T-helper 17 cell (primary cell): Measurements from ENCODE around the gene LUZP1. TPM values are rescaled to one million over a fixed set of nuclear protein-coding genes. Genes with fewer than 3 reads are reported as not detected.

Source experiments
- ATAC-seq: fragments of 150-1000 bp; cut with Tn5 transposase; 2 replicates; pipeline ENCODE4 v1.10.0; 2021; ENCODE audit warnings: mild to moderate bottlenecking, moderate library complexity
- DNase-seq, 3 donors: peaks; one replicate each; pipeline versions ENCODE4 v3.0.0 to v3.0.0-alpha.2; 2020 to 2021
- H3K9me3 ChIP-seq: one replicate; pipeline ENCODE4 v1.7.0; 2013; ENCODE audit warnings: low read length, mild to moderate bottlenecking; ENCODE audit not compliant: control insufficient read depth, poor library complexity, severe bottlenecking
- H3K27ac Mint-ChIP-seq: one replicate; pipeline ENCODE4 v1.8.0; 2022; ENCODE audit warnings: mild to moderate bottlenecking, moderate library complexity, mixed read lengths
- H3K27me3 Mint-ChIP-seq: one replicate; pipeline ENCODE4 v1.8.0; 2022; ENCODE audit warnings: mixed read lengths
- H3K36me3 Mint-ChIP-seq: one replicate; pipeline ENCODE4 v1.8.0; 2022; ENCODE audit warnings: low read depth, mixed read lengths
- H3K4me1 Mint-ChIP-seq: one replicate; pipeline ENCODE4 v1.8.0; 2022; ENCODE audit warnings: mild to moderate bottlenecking, mixed read lengths
- H3K4me3 Mint-ChIP-seq: one replicate; pipeline ENCODE4 v1.8.0; 2022; ENCODE audit warnings: mild to moderate bottlenecking, moderate library complexity, mixed read lengths
- total RNA-seq, 4 donors: library from RNA in 2 of 4; stranded (reverse) in 2 of 4; gene quantifications; one replicate each; pipeline ENCODE4 v1.2.3 and lab custom pipeline; 2022 to 2026

Gene LUZP1
- total RNA-seq, 2 donors from 2014 or later = 24.7 to 27.3 TPM

- Mint-ChIP-seq H3K27ac (no peak overlapping the region), H3K4me3 (no peak overlapping the region), H3K4me1 (peaks cover 22% of the 10 kb centered on the region), H3K27me3 (no peaks in the 10 kb centered on the region), H3K36me3 (peaks cover 1% of the 10 kb centered on the region)
- no peaks in the 10 kb centered on the region for H3K9me3 ChIP-seq
- DNase-seq = no peak
- no peak for ATAC-seq
Measured at GRCh38 chr1:23163395-23163794, 5.3 kb downstream of the LUZP1 start.

- H3K4me1 Mint-ChIP-seq = peaks cover 13% of the 10 kb centered on the region
- H3K9me3 ChIP-seq = no peaks in the 10 kb centered on the region
- no peak for DNase-seq
- H3K27ac Mint-ChIP-seq = peak overlapping the region; percentile 21
- no peak overlapping the region for H3K4me3 Mint-ChIP-seq
- H3K27me3 Mint-ChIP-seq = no peaks in the 10 kb centered on the region
- ATAC-seq = no peak
- H3K36me3 Mint-ChIP-seq = no peaks in the 10 kb centered on the region
Measured at GRCh38 chr1:23159963-23160877, 8.4 kb downstream of the LUZP1 start.

- DNase-seq (no peak), ATAC-seq (no peak)
- Mint-ChIP-seq H3K4me1 (peaks cover 17% of the 10 kb centered on the region), H3K27me3 (no peaks in the 10 kb centered on the region), H3K36me3 (peaks cover 4% of the 10 kb centered on the region), H3K4me3 (no peak overlapping the region), H3K27ac (no peak overlapping the region)
- H3K9me3 ChIP-seq = no peaks in the 10 kb centered on the region
Measured at GRCh38 chr1:23156940-23157339, 11.7 kb downstream of the LUZP1 start.

GRCh38 chr1:23152966-23153684 lies 15.5 kb downstream of the LUZP1 start:
- H3K27ac Mint-ChIP-seq = peak overlapping the region; percentile 3
- ATAC-seq = no peak

GRCh38 chr1:23150742-23151141 lies 17.9 kb downstream of the LUZP1 start:
- no peak overlapping the region for H3K4me3 Mint-ChIP-seq
- H3K27ac Mint-ChIP-seq = peak overlapping the region; percentile 47
- ATAC-seq = no peak
- peaks cover 4% of the 10 kb centered on the region for H3K36me3 Mint-ChIP-seq
- no peak for DNase-seq
- H3K4me1 Mint-ChIP-seq = peaks cover 31% of the 10 kb centered on the region
- no peaks in the 10 kb centered on the region for H3K27me3 Mint-ChIP-seq
- no peaks in the 10 kb centered on the region for H3K9me3 ChIP-seq

More at GRCh38 chr1:23152966-23153684, 15.5 kb downstream of the LUZP1 start:
- H3K4me1 Mint-ChIP-seq = peaks cover 26% of the 10 kb centered on the region
- H3K9me3 ChIP-seq = no peaks in the 10 kb centered on the region
- H3K27me3 Mint-ChIP-seq = no peaks in the 10 kb centered on the region
- peaks cover 4% of the 10 kb centered on the region for H3K36me3 Mint-ChIP-seq
- no peak for DNase-seq
- no peak overlapping the region for H3K4me3 Mint-ChIP-seq

- Mint-ChIP-seq H3K27me3 (no peaks in the 10 kb centered on the region), H3K4me1 (peaks cover 31% of the 10 kb centered on the region), H3K27ac (peak overlapping the region; percentile 47), H3K36me3 (peaks cover 4% of the 10 kb centered on the region), H3K4me3 (no peak overlapping the region)
- DNase-seq = no peak
- H3K9me3 ChIP-seq = no peaks in the 10 kb centered on the region
- no peak for ATAC-seq
Measured at GRCh38 chr1:23150125-23150524, 18.5 kb downstream of the LUZP1 start.

- H3K27ac Mint-ChIP-seq = no peak overlapping the region
- H3K27me3 Mint-ChIP-seq = no peaks in the 10 kb centered on the region
- no peak for DNase-seq
- no peaks in the 10 kb centered on the region for H3K9me3 ChIP-seq
- H3K4me1 Mint-ChIP-seq = peaks cover 34% of the 10 kb centered on the region
- no peak for ATAC-seq
- no peak overlapping the region for H3K4me3 Mint-ChIP-seq
- peaks cover 2% of the 10 kb centered on the region for H3K36me3 Mint-ChIP-seq
Measured at GRCh38 chr1:23149114-23149513, 19.5 kb downstream of the LUZP1 start.

- Mint-ChIP-seq H3K27ac (peak overlapping the region; percentile 41), H3K36me3 (peaks cover 2% of the 10 kb centered on the region), H3K27me3 (no peaks in the 10 kb centered on the region), H3K4me1 (peaks cover 32% of the 10 kb centered on the region), H3K4me3 (no peak overlapping the region)
- no peaks in the 10 kb centered on the region for H3K9me3 ChIP-seq
- ATAC-seq (peak; percentile 59), DNase-seq (no peak)
Measured at GRCh38 chr1:23148084-23148483, 20.6 kb downstream of the LUZP1 start.

GRCh38 chr1:23140940-23141596 lies 27.6 kb downstream of the LUZP1 start:
- Mint-ChIP-seq H3K4me3 (no peak overlapping the region), H3K27me3 (no peaks in the 10 kb centered on the region), H3K27ac (no peak overlapping the region), H3K36me3 (no peaks in the 10 kb centered on the region), H3K4me1 (peaks cover 10% of the 10 kb centered on the region)
- no peak for ATAC-seq
- H3K9me3 ChIP-seq = no peaks in the 10 kb centered on the region
- no peak for DNase-seq

- Mint-ChIP-seq H3K36me3 (no peaks in the 10 kb centered on the region), H3K27ac (no peak overlapping the region), H3K4me1 (peaks cover 15% of the 10 kb centered on the region), H3K27me3 (no peaks in the 10 kb centered on the region), H3K4me3 (no peak overlapping the region)
- DNase-seq = no peak
- ATAC-seq = no peak
- H3K9me3 ChIP-seq = no peaks in the 10 kb centered on the region
Measured at GRCh38 chr1:23135268-23135667, 33.4 kb downstream of the LUZP1 start.

GRCh38 chr1:23134055-23134454 lies 34.6 kb downstream of the LUZP1 start:
- DNase-seq = no peak

GRCh38 chr1:23133587-23133986 lies 35.1 kb downstream of the LUZP1 start:
- no peaks in the 10 kb centered on the region for H3K27me3 Mint-ChIP-seq
- H3K4me3 Mint-ChIP-seq = no peak overlapping the region
- peaks cover 20% of the 10 kb centered on the region for H3K4me1 Mint-ChIP-seq
- no peak overlapping the region for H3K27ac Mint-ChIP-seq
- DNase-seq (no peak), ATAC-seq (no peak)
- H3K36me3 Mint-ChIP-seq = no peaks in the 10 kb centered on the region
- no peaks in the 10 kb centered on the region for H3K9me3 ChIP-seq

More at GRCh38 chr1:23134055-23134454, 34.6 kb downstream of the LUZP1 start:
- Mint-ChIP-seq H3K27me3 (no peaks in the 10 kb centered on the region), H3K27ac (no peak overlapping the region), H3K36me3 (no peaks in the 10 kb centered on the region), H3K4me1 (peaks cover 19% of the 10 kb centered on the region), H3K4me3 (no peak overlapping the region)
- ATAC-seq = no peak
- no peaks in the 10 kb centered on the region for H3K9me3 ChIP-seq

GRCh38 chr1:23132033-23132432 lies 36.6 kb downstream of the LUZP1 start:
- H3K9me3 ChIP-seq = no peaks in the 10 kb centered on the region
- no peak overlapping the region for H3K27ac Mint-ChIP-seq
- no peaks in the 10 kb centered on the region for H3K36me3 Mint-ChIP-seq
- H3K27me3 Mint-ChIP-seq = no peaks in the 10 kb centered on the region
- H3K4me3 Mint-ChIP-seq = no peak overlapping the region
- ATAC-seq (no peak), DNase-seq (no peak)
- peaks cover 18% of the 10 kb centered on the region for H3K4me1 Mint-ChIP-seq
